ENCODE results near the gene C1orf159.

The C1orf159 gene

GRCh38 chr1:1127551-1128451 is 11.9 kb upstream of the C1orf159 start:
- Histone ChIP-seq H2BK120ac (ENCODE audit: low read depth, low read length) (no peak overlapping the region), H3K36me3 (ENCODE audit: control insufficient read depth, insufficient read depth, low read length) (no peaks in the 10 kb centered on the region), H3K27ac (ENCODE audit: low read depth, low read length) (no peak overlapping the region), H3K9ac (ENCODE audit: low read length) (no peak overlapping the region), H3K79me2 (ENCODE audit: control insufficient read depth, insufficient read depth, low read length) (no peaks in the 10 kb centered on the region), H3K4ac (ENCODE audit: low read depth, low read length) (no peak overlapping the region), H3K27me3 (ENCODE audit: insufficient read depth, low read length, poor library complexity) (no peaks in the 10 kb centered on the region), H4K8ac (ENCODE audit: low read depth, low read length) (no peak overlapping the region), H3K18ac (ENCODE audit: low read length) (no peak overlapping the region), H4K5ac (ENCODE audit: low read length) (no peak overlapping the region), H3K79me1 (ENCODE audit: low read length) (no peaks in the 10 kb centered on the region), H2BK5ac (ENCODE audit: low read length) (no peak overlapping the region), H2AK5ac (ENCODE audit: low read length) (no peak overlapping the region), H3K4me1 (ENCODE audit: control insufficient read depth, low read depth, low read length) (no peaks in the 10 kb centered on the region), H2BK15ac (replicated peaks; ENCODE audit: low read depth) (no peak overlapping the region), H3K23ac (ENCODE audit: low read length) (no peak overlapping the region), H3K4me3 (ENCODE audit: low read length) (no peak overlapping the region), H3K56ac (ENCODE audit: low read length) (no peak overlapping the region), H3K4me2 (ENCODE audit: low read length) (no peak overlapping the region)
- no peak for DNase-seq
- WGBS (ENCODE audit: extremely low coverage, insufficient coverage, low lambda C conversion rate), result no CpG with 5 or more reads among the region's 45 CpGs

GRCh38 chr1:1125945-1126344 is 10.1 kb upstream of the C1orf159 start:
- Histone ChIP-seq H3K4me2 (ENCODE audit: low read length) (no peak overlapping the region), H3K36me3 (ENCODE audit: control insufficient read depth, insufficient read depth, low read length) (no peaks in the 10 kb centered on the region), H3K79me1 (ENCODE audit: low read length) (no peaks in the 10 kb centered on the region), H2BK5ac (ENCODE audit: low read length) (no peak overlapping the region), H3K27ac (ENCODE audit: low read depth, low read length) (no peak overlapping the region), H3K23ac (ENCODE audit: low read length) (no peak overlapping the region), H2BK120ac (ENCODE audit: low read depth, low read length) (no peak overlapping the region), H2BK15ac (replicated peaks; ENCODE audit: low read depth) (no peak overlapping the region), H3K9ac (ENCODE audit: low read length) (no peak overlapping the region), H3K4ac (ENCODE audit: low read depth, low read length) (no peak overlapping the region), H3K4me3 (ENCODE audit: low read length) (no peak overlapping the region), H2AK5ac (ENCODE audit: low read length) (no peak overlapping the region), H3K79me2 (ENCODE audit: control insufficient read depth, insufficient read depth, low read length) (no peaks in the 10 kb centered on the region), H3K18ac (ENCODE audit: low read length) (no peak overlapping the region), H3K4me1 (ENCODE audit: control insufficient read depth, low read depth, low read length) (no peaks in the 10 kb centered on the region), H3K56ac (ENCODE audit: low read length) (no peak overlapping the region), H4K8ac (ENCODE audit: low read depth, low read length) (no peak overlapping the region), H4K5ac (ENCODE audit: low read length) (no peak overlapping the region), H3K27me3 (ENCODE audit: insufficient read depth, low read length, poor library complexity) (no peaks in the 10 kb centered on the region)
- WGBS (ENCODE audit: extremely low coverage, insufficient coverage, low lambda C conversion rate), result no CpG with 5 or more reads among the region's 18 CpGs
- DNase-seq, result no peak

- H2AK5ac ChIP-seq (ENCODE audit: low read length), result no peak overlapping the region
- WGBS (ENCODE audit: extremely low coverage, insufficient coverage, low lambda C conversion rate), result no CpG with 5 or more reads among the region's 29 CpGs
- H3K4me2 ChIP-seq (ENCODE audit: low read length), result no peak overlapping the region
- no peaks in the 10 kb centered on the region for H3K4me1 ChIP-seq (ENCODE audit: control insufficient read depth, low read depth, low read length)
- no peaks in the 10 kb centered on the region for H3K79me2 ChIP-seq (ENCODE audit: control insufficient read depth, insufficient read depth, low read length)
- H4K8ac ChIP-seq (ENCODE audit: low read depth, low read length), result no peak overlapping the region
- no peak overlapping the region for H3K4ac ChIP-seq (ENCODE audit: low read depth, low read length)
- no peak overlapping the region for H2BK5ac ChIP-seq (ENCODE audit: low read length)
- H3K36me3 ChIP-seq (ENCODE audit: control insufficient read depth, insufficient read depth, low read length), result no peaks in the 10 kb centered on the region
- no peak overlapping the region for H3K9ac ChIP-seq (ENCODE audit: low read length)
- H3K23ac ChIP-seq (ENCODE audit: low read length), result no peak overlapping the region
- H3K27me3 ChIP-seq (ENCODE audit: insufficient read depth, low read length, poor library complexity), result no peaks in the 10 kb centered on the region
- no peak overlapping the region for H3K4me3 ChIP-seq (ENCODE audit: low read length)
- no peaks in the 10 kb centered on the region for H3K79me1 ChIP-seq (ENCODE audit: low read length)
- H3K56ac ChIP-seq (ENCODE audit: low read length), result no peak overlapping the region
- no peak overlapping the region for H3K18ac ChIP-seq (ENCODE audit: low read length)
- no peak overlapping the region for H3K27ac ChIP-seq (ENCODE audit: low read depth, low read length)
- no peak for DNase-seq
- no peak overlapping the region for H2BK120ac ChIP-seq (ENCODE audit: low read depth, low read length)
- H4K5ac ChIP-seq (ENCODE audit: low read length), result no peak overlapping the region
- H2BK15ac ChIP-seq (replicated peaks; ENCODE audit: low read depth), result no peak overlapping the region
Measured at GRCh38 chr1:1124786-1125642, 9.1 kb upstream of the C1orf159 start.

DNA sequence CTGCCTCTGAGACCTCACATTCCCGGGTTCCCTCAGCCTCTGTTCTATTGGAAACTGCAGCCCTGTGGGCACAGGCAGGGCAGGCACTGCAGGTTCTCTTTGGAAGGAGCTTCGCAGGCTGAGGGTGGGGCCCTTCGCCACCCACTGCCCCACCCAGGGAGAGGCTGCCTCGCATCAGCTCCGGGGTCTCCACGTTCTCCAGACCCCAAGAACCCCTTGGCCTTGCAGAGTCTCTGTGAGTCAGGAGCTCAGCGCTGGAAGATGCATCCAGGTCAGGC is 8.6 kb upstream of the C1orf159 start:
- Histone ChIP-seq H3K56ac (ENCODE audit: low read length) (no peak overlapping the region), H4K5ac (ENCODE audit: low read length) (no peak overlapping the region), H3K27me3 (ENCODE audit: insufficient read depth, low read length, poor library complexity) (no peaks in the 10 kb centered on the region), H2AK5ac (ENCODE audit: low read length) (no peak overlapping the region), H3K18ac (ENCODE audit: low read length) (no peak overlapping the region), H2BK120ac (ENCODE audit: low read depth, low read length) (no peak overlapping the region), H3K23ac (ENCODE audit: low read length) (no peak overlapping the region), H2BK15ac (replicated peaks; ENCODE audit: low read depth) (no peak overlapping the region), H3K36me3 (ENCODE audit: control insufficient read depth, insufficient read depth, low read length) (no peaks in the 10 kb centered on the region), H2BK5ac (ENCODE audit: low read length) (no peak overlapping the region), H3K27ac (ENCODE audit: low read depth, low read length) (no peak overlapping the region), H3K4me3 (ENCODE audit: low read length) (no peak overlapping the region), H3K4ac (ENCODE audit: low read depth, low read length) (no peak overlapping the region), H3K4me1 (ENCODE audit: control insufficient read depth, low read depth, low read length) (no peaks in the 10 kb centered on the region), H3K79me1 (ENCODE audit: low read length) (no peaks in the 10 kb centered on the region), H3K9ac (ENCODE audit: low read length) (no peak overlapping the region), H4K8ac (ENCODE audit: low read depth, low read length) (no peak overlapping the region), H3K4me2 (ENCODE audit: low read length) (no peak overlapping the region), H3K79me2 (ENCODE audit: control insufficient read depth, insufficient read depth, low read length) (no peaks in the 10 kb centered on the region)
- WGBS (ENCODE audit: extremely low coverage, insufficient coverage, low lambda C conversion rate), result no CpG with 5 or more reads among the region's 7 CpGs
- DNase-seq, result no peak

DNA sequence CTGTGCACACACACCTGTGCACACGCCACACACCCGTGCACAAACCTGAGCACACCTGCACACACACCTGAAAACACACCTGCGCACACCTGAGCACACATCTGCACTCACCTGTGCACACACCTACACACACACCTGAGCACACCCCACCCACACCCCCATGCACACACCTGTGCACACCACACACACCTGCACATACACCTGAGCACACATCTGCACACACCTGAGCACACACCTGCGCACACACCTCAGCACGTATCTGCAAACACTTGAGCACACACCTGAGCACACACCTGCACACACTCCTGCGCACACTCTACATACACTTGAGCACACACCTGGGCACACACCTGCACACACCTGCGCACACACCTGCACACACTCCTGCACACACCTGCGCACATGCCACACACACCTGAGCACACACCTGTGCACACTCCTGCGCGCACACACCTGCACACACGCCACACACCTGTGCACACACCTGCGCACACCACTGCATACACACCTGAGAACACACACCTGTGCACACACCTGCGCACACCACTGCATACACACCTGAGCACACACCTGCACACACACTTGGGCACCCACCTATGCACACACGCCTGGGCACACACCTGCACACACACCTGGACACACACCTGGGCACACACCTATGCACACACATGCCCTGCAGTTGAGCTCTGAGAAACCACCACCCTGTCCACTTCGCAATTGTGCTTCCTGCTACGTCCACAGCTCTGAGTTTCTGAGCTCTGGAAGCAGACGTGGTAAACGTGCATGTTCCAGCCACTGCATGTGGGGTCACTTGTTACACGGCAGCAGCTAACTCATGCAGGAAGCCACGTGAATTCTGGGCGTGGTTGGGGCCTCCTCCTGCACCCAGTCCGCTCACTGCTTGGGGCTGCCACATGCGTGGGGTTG is 8.0 kb upstream of the C1orf159 start:
- H3K4ac ChIP-seq (ENCODE audit: low read depth, low read length), result no peak overlapping the region
- no peaks in the 10 kb centered on the region for H3K4me1 ChIP-seq (ENCODE audit: control insufficient read depth, low read depth, low read length)
- H3K79me1 ChIP-seq (ENCODE audit: low read length), result no peaks in the 10 kb centered on the region
- H3K36me3 ChIP-seq (ENCODE audit: control insufficient read depth, insufficient read depth, low read length), result no peaks in the 10 kb centered on the region
- H3K4me2 ChIP-seq (ENCODE audit: low read length), result no peak overlapping the region
- H2AK5ac ChIP-seq (ENCODE audit: low read length), result no peak overlapping the region
- H2BK15ac ChIP-seq (replicated peaks; ENCODE audit: low read depth), result no peak overlapping the region
- no peaks in the 10 kb centered on the region for H3K79me2 ChIP-seq (ENCODE audit: control insufficient read depth, insufficient read depth, low read length)
- no peak overlapping the region for H3K9ac ChIP-seq (ENCODE audit: low read length)
- no peak overlapping the region for H3K27ac ChIP-seq (ENCODE audit: low read depth, low read length)
- H4K5ac ChIP-seq (ENCODE audit: low read length), result no peak overlapping the region
- no peak overlapping the region for H3K23ac ChIP-seq (ENCODE audit: low read length)
- H4K8ac ChIP-seq (ENCODE audit: low read depth, low read length), result no peak overlapping the region
- H2BK120ac ChIP-seq (ENCODE audit: low read depth, low read length), result no peak overlapping the region
- WGBS (ENCODE audit: extremely low coverage, insufficient coverage, low lambda C conversion rate), result no CpG with 5 or more reads among the region's 23 CpGs
- no peak overlapping the region for H3K4me3 ChIP-seq (ENCODE audit: low read length)
- DNase-seq, result no peak
- no peaks in the 10 kb centered on the region for H3K27me3 ChIP-seq (ENCODE audit: insufficient read depth, low read length, poor library complexity)
- no peak overlapping the region for H3K18ac ChIP-seq (ENCODE audit: low read length)
- no peak overlapping the region for H3K56ac ChIP-seq (ENCODE audit: low read length)
- no peak overlapping the region for H2BK5ac ChIP-seq (ENCODE audit: low read length)
